OCI-LY3 (cell line): ENCODE data around the gene TMEM163.
"Not testable (repeated sequence)": the region's sequence is repeated elsewhere in the genome, so short reads cannot be mapped to it uniquely, and the experiment has no call there.

ENCODE experiments used
- H2AFZ ChIP-seq: fragments of 200-600, 300-600 bp; shearing (Covaris generic); 2 replicates; pipeline ENCODE4 v1.6.0; 2014; ENCODE audit warnings: antibody characterized with exemption, low read depth, low read length
- H3K27ac ChIP-seq: fragments of 200-600, 300-600 bp; sonication (generic); 2 replicates; pipeline ENCODE4 v1.5.1; 2014; ENCODE audit warnings: mild to moderate bottlenecking, low read length, moderate library complexity, mixed read lengths
- H3K27me3 ChIP-seq: fragments of 200-600, 300-600 bp; sonication (generic); 2 replicates; pipeline ENCODE4 v1.6.1; 2014; ENCODE audit warnings: low read depth, low read length, mixed read lengths
- H3K36me3 ChIP-seq: fragments of 200-600, 300-600 bp; sonication (generic); replicated peaks from 2 replicates; pipeline ENCODE3; 2014; ENCODE audit warnings: low read depth, low read length, mixed read lengths
- H3K4me1 ChIP-seq: fragments of 300-600, 200-600 bp; sonication (generic); 2 replicates; pipeline ENCODE4 v1.6.1; 2014; ENCODE audit warnings: low read length, mixed read lengths
- H3K4me2 ChIP-seq: fragments of 200-600, 300-600 bp; sonication (generic); 2 replicates; pipeline ENCODE4 v1.6.1; 2014; ENCODE audit warnings: low read length, mixed read lengths
- H3K4me3 ChIP-seq: fragments of 300-600, 200-600 bp; sonication (generic); 2 replicates; pipeline ENCODE4 v1.5.1; 2014; ENCODE audit warnings: antibody characterized with exemption, mild to moderate bottlenecking, low read length, moderate library complexity
- H3K79me2 ChIP-seq: fragments of 300-600, 200-600 bp; shearing (Covaris generic); 2 replicates; pipeline ENCODE4 v1.6.1; 2014; ENCODE audit warnings: mild to moderate bottlenecking, low read length, mixed read lengths
- H3K9ac ChIP-seq: fragments of 300-600, 200-600 bp; shearing (Covaris generic); 2 replicates; pipeline ENCODE4 v1.6.0; 2014; ENCODE audit warnings: mild to moderate bottlenecking, low read length, moderate library complexity
- H3K9me3 ChIP-seq: fragments of 200-600, 300-600 bp; shearing (Covaris generic); 2 replicates; pipeline ENCODE4 v1.6.1; 2014; ENCODE audit warnings: low read length, mixed read lengths; ENCODE audit not compliant: insufficient read depth
- H4K20me1 ChIP-seq: fragments of 200-600, 300-600 bp; sonication (generic); 2 replicates; pipeline ENCODE4 v1.6.1; 2016; ENCODE audit warnings: low read length, mixed read lengths; ENCODE audit not compliant: insufficient read depth
- CTCF ChIP-seq: fragments of 200-600, 300-600 bp; sonication (generic); IDR thresholded peaks from 2 replicates; pipeline ENCODE4 v1.5.1; 2014; ENCODE audit warnings: antibody characterized with exemption, low read length, low read depth
- EZH2phosphoT487 ChIP-seq: fragments of 200-600 bp; shearing (Covaris generic); IDR thresholded peaks from 2 replicates; pipeline ENCODE4 v1.6.1; 2018; ENCODE audit warnings: antibody characterized with exemption, mixed run types, low read depth

TMEM163 gene

GRCh38 chr2:134512734-134513464 lies 205.9 kb downstream of the TMEM163 start:
- peaks cover 2% of the 10 kb centered on the region; the same call in 1 of the 2 replicates for H4K20me1 ChIP-seq
- no peaks in the 10 kb centered on the region for H3K9me3 ChIP-seq
- H3K79me2 ChIP-seq: no peaks in the 10 kb centered on the region
- no peaks in the 10 kb centered on the region for H3K36me3 ChIP-seq
- no peak overlapping the region for H3K4me2 ChIP-seq
- no peak overlapping the region for H3K4me3 ChIP-seq
- H3K4me1 ChIP-seq: no peaks in the 10 kb centered on the region
- no peak overlapping the region for H3K27ac ChIP-seq
- no peak overlapping the region for H3K9ac ChIP-seq
- TF ChIP-seq CTCF (no peak), EZH2phosphoT487 (no peak)
- H2AFZ ChIP-seq: no peak overlapping the region
- H3K27me3 ChIP-seq: no peaks in the 10 kb centered on the region

DNA sequence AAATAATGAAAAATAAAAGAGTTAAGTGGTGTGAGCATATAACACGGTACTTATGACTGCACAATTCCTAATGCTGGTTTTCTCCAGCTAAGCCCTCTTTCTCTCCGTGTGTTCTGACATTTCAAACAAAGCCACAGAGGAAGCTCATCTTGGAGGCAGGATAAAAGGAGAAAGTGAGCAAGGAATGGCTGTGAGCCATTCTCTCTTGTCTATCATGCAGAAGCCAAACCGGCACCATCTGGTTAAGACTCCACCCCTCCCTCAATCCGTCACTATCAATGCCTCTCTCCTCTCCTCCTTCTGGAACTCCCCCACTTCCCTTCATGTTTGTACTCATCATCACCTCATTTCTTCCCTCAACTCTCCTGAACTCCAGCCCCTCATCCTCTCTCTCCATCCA lies 210.4 kb downstream of the TMEM163 start:
- Histone ChIP-seq H3K4me2 (no peak overlapping the region), H3K79me2 (no peaks in the 10 kb centered on the region), H3K27me3 (no peaks in the 10 kb centered on the region), H3K4me1 (peaks cover 7% of the 10 kb centered on the region), H3K4me3 (no peak overlapping the region), H4K20me1 (peaks cover 2% of the 10 kb centered on the region; the same call in 1 of the 2 replicates), H3K36me3 (peaks cover 7% of the 10 kb centered on the region), H3K27ac (no peak overlapping the region), H3K9ac (no peak overlapping the region), H3K9me3 (no peaks in the 10 kb centered on the region), H2AFZ (no peak overlapping the region)
- no peak for TF ChIP-seq CTCF
- TF ChIP-seq EZH2phosphoT487: no peak

- H3K4me2 ChIP-seq: no peak overlapping the region
- peaks cover 7% of the 10 kb centered on the region for H3K36me3 ChIP-seq
- H3K27ac ChIP-seq: no peak overlapping the region
- no peak for TF ChIP-seq EZH2phosphoT487
- TF ChIP-seq CTCF: no peak
- no peak overlapping the region for H2AFZ ChIP-seq
- peaks cover 10% of the 10 kb centered on the region for H3K4me1 ChIP-seq
- no peak overlapping the region for H3K9ac ChIP-seq
- H3K9me3 ChIP-seq: no peaks in the 10 kb centered on the region
- no peaks in the 10 kb centered on the region for H3K79me2 ChIP-seq
- H3K27me3 ChIP-seq: no peaks in the 10 kb centered on the region
- H4K20me1 ChIP-seq: peaks cover 4% of the 10 kb centered on the region; the same call in 1 of the 2 replicates
- H3K4me3 ChIP-seq: no peak overlapping the region
Measured at GRCh38 chr2:134507697-134508096, 211.1 kb downstream of the TMEM163 start.

GRCh38 chr2:134507159-134507558 lies 211.6 kb downstream of the TMEM163 start:
- H3K4me1 ChIP-seq: peaks cover 10% of the 10 kb centered on the region
- H3K9me3 ChIP-seq, H3K9ac ChIP-seq, H3K36me3 ChIP-seq, H4K20me1 ChIP-seq, H2AFZ ChIP-seq, H3K4me2 ChIP-seq, H3K27ac ChIP-seq, H3K27me3 ChIP-seq, H3K4me3 ChIP-seq, H3K79me2 ChIP-seq: not testable (repeated sequence)
